Activated CD4-positive, alpha-beta T cell treated with anti-CD3 and anti-CD28 coated beads, Interleukin-10, Interleukin-2, amounts not matched to agents 100 ng/mL and 50 ng/mL, durations not matched to agents 16 hours and 8 hours (primary cell): ENCODE results near the gene PTPRK.

Source experiments
- DNase-seq: peaks from one replicate; pipeline ENCODE4 v3.0.0-alpha.2; 2020

The PTPRK gene

GRCh38 chr6:128276311-128276710 lies 244.1 kb downstream of the PTPRK start:
- DNase-seq, result no peak

GRCh38 chr6:128275681-128276080 lies 244.7 kb downstream of the PTPRK start:
- DNase-seq, result peak; percentile 28

DNA sequence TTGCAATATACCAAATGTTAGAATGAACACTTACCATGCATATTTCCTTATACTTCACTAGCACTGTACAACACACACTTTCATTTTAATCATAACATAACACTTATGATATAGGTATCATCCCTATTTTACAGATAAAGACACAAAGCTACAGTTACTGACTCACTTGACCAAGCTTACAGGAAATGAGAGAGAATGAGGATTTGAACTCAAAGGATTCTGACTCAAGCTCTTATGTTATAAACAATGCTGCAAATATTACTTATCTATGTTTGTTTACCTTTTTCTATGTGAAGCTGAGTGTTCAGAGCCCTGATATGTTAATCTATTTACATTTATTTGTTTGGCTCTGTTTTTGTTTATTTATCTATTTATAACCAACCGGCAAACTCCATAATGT lies 245.4 kb downstream of the PTPRK start:
- peak; percentile 72 for DNase-seq

DNA sequence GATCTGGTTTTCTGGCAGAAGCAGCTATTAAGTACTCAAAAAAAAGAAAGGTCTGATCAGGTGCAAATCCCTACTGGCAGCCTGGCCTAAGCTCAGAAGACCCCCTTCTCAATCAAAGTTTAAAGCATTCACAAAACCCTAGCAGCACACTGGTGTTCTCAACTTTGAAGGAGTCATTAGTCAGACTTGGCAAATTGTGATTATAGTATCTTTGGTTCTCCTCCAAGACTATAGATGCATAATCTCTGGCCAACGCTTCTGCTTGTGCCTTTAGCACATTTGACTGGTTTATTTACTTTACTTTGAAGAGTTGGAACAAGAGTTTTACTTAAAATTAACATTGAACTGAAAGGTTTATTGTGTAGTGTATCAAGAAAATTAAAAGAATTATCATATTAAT lies 248.9 kb downstream of the PTPRK start:
- no peak for DNase-seq

DNA sequence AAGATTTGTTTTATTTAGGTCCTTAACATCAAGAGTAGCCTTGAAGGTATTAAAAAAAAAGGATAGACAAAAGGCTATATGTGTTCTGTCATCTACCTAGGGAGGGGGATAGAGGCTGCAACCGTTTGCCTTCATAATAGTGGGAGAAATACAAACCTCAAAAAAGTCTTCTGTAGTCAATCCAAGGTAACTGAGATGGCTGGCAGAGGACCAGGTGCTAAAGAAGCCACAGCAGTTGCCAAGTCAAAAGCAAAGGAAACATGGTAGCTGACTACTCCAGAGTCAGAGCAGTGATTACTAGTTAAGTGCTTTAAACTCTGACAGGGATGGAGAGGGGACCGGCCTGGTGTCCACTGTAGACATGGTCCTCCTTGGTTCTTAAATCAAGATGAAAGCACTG lies 249.4 kb downstream of the PTPRK start:
- DNase-seq, result no peak

- no peak for DNase-seq
Observed at GRCh38 chr6:128266946-128267345, 253.5 kb downstream of the PTPRK start.

DNA sequence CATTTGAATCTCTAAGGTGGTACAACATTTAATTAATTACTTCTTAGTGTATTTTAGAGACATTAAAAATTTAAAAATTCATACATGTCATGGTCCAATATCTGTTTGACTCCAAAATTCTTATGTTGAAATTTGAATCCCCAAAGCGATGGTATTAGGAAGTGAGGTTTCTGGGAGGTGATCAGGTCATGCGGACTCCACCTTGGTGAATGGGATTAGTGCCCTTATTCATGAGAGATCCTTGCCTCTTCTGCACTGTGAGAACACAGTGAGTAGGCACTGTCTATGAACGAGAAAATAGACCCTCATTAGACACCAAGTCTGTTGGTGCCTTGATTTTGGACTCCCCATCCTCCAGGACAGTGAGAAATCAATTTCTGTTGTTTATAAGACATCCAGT lies 254.7 kb downstream of the PTPRK start:
- no peak for DNase-seq

GRCh38 chr6:128259730-128260685 lies 260.4 kb downstream of the PTPRK start:
- DNase-seq, result peak; percentile 21

DNA sequence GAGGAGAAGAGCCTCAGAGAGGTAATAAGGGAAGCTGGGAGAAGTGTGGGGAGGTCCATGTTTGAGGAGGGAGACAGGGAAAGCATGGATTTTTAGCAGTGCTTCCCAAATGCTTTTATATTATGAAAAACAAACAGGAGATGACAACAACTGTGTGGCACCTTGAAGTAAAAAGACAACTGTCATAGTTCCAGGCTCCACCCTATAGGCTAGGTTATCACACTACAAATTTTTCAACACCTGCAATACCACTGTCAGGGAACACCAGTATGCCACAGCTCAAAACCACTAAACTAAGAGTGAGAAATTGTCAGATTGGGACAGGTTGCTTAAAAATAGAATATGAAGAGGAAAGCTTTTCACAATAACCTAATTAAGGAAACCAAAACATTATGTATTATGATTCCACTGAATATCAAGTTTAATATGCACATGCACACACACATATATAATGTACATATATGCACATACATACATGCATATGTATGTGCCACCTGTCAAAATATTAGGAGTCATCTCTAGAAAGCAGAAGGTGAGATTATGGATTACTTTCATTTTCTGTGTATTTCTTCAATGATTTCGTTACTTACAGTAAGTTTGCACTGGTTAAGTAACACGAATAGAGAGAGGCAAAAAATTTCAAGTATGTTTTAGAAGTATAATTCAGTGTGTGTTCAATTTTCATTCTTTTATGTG lies 261.2 kb downstream of the PTPRK start:
- peak; percentile 46 for DNase-seq

GRCh38 chr6:128256095-128256494 lies 264.3 kb downstream of the PTPRK start:
- DNase-seq, result no peak

DNA sequence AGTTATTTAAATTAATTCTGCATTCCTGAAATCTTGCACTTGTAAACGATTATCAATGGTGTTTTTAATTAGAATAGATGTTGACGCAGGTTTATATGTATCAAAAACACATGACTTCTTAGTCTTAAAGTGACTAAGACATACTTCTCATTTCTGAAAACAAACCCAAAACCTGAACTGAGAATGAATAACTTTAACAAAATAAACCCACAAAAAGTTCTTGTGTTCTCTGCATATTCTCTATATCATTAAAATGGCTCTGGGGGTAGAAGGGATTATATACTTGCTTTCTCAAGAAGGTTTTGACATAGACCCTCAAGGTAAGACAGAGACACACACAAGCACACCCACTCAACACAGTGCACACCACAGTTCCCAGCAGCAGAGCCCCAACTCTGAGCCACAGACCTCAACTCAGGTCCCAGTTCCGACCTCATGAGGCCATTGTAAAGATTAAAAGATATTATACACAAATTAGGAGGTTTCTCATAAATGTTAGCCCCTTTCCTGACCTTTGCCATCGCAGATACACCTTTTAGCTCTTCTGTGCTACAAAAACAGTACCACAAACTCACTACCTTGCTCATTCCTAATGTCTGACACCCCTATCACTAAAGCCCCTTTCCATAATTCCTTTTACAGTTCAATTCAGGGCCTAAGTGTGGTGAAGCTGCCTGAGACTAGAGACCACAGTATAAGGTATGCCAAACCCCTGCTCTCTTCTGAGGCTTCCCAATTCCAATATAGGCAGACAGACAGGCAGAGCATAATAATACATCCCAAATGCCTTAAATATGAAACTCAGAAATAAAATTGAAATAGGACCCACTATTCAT lies 267.8 kb downstream of the PTPRK start:
- DNase-seq, result peak; percentile 8

GRCh38 chr6:128251445-128252340 lies 268.7 kb downstream of the PTPRK start:
- no peak for DNase-seq

DNA sequence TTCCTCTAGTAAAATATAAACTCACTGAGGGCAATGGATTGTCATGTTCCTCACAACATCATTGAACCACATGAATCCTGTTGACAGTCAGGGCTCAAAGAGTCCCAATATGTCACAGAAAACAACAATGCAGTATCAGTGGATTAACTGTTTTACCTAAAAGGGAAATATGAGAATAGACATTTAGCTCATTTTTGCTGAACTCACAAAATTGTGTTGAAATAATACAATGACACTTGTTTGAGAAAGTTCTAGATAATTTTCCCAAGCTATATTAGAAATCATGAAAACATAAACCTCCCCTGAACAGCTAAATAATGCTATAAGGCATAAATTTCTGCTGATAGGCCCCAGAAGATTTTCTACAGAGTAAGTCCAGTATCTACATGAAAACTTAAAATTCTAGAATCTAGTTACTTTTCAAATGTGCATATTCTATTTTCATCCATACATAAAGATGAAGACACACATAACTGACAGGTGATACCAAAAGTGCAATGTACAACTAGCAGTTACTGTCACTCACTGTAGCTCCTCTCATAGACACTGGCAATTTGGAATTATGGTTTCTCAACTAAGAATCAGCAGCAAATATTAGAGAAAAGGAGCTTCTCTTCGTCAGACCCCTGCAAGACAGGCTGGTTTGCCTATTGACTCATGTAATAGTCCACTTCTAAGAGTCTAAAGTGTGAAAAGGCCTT lies 269.9 kb downstream of the PTPRK start:
- no peak for DNase-seq

DNA sequence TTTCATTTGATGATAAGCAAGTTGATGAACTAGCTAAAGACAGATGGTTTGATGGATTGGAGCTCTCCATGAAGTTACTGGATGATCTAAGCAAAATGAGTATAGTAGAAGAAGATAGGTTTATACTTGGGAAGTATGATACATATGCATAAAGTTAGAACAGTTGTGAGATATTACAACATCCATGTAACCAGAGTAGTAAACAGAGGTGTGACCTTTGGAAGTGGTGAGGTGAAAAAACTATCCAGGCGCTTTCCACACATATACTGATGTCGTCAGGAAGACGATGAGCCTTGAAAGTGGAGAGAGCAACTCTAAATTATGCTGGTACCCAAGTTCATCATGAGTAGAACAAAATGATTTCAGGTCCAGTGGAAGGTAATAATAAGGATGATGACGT lies 271.0 kb downstream of the PTPRK start:
- no peak for DNase-seq

DNA sequence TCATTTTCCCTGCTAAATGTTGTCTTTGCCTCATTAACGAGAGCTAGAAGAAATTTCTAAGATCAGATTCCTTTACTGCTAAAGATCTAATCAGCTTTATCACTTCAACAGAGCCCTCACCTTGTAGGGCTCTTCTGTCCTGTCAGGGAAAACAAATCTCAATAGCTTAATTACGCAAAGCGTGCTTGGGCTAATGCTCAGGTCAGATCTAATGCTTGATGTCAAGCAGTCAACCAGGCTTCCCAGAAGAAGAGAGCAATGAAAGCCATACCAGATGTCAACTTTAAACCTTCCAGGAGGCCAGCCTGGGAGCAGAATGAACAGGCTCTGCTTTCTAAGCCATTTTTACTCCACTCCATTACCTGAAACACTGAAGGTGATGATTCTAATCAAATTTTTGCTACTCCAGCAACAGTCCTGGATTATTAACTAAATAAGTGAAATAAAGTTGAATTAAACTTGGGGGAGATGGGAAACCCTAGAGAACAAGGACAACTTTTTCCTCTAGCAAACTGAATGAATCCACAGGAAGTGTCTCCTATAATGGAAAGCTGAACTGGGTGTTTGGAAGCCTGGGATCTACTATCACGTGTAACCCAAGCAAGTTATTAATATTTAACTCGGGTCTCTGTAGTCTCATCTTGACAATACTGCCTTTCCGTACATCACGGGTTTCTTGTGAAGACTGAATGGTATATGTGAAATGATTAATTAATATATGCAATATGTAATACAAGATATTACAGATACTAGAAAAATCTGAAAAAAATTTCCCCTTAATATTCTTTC lies 273.7 kb downstream of the PTPRK start:
- DNase-seq, result no peak

DNA sequence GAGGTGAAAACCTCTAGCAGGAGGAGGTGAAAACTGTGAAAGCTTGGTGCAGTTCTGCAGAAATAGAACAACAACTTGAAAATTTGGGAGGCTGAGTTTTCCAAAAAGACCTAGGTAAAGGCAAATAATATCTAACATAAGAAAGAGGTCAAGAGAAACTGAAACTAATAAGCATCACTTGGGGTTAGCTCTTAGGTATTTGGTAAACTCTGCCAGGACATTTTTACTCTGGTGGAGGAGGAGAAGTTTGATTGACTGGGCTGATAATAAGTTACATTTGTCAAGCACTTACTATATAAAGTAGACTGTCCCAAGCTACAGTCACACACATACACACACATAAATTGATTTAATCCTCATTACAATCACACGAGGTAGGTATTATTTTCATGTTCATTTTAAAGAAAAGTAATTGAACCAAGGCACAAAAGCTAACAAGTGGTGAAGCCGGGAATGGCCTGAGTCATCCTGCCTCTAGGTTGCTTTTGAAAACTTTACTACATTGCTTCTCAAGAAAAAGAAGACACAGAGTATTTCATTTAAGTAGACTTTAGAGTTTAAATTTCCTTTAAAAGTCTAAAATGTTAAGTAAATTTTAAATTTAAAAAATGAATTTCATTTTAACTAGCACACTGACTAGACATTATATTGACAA lies 275.5 kb downstream of the PTPRK start:
- DNase-seq, result no peak

GRCh38 chr6:128242765-128243403 lies 277.5 kb downstream of the PTPRK start:
- DNase-seq, result no peak

DNA sequence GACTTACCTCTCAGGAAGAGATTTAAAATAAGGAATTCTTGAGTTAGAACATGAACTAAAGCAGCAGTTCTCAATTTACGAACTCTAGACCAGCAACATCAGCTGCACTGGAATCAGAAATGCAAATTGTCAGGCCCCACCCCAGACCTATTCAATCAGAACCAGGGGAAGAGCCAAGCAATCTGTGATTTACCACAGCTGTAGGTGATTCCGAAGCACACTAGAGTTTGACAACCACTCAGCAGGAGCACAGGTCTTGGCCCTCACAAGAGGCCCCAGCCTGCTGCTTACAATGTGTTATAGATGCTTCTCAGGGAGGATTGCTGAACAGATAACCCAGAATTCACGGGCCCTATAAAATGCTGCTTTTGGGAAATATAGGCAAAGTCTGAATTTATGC lies 279.2 kb downstream of the PTPRK start:
- DNase-seq, result no peak

DNA sequence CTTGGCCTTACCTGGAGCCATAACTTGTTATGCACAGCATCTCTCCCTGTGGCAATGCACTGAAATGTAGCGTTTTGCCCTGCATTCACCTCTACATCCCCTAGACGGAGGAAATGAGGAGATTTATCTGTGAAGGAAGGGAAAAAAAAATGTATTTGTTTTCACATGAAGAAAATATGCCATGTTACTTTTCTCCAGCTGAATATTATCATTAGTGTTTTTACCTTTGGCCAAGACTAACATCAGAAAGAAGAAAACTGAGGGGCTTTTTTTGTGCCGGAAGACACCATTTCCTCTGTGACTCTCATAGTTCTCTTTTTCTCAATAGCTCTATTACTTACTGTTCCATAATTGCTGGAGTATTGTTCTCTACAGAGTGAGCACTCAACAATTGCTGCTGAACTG lies 280.4 kb downstream of the PTPRK start:
- no peak for DNase-seq

GRCh38 chr6:128239146-128239545 lies 281.3 kb downstream of the PTPRK start:
- no peak for DNase-seq
